HG03460 (cell line): Measurements from ENCODE around the gene ZNF727.
"Not testable (repeated sequence)": the region's sequence is repeated elsewhere in the genome, so short reads cannot be mapped to it uniquely, and the experiment has no call there.

Experiments used
- ATAC-seq: cut with Tn5 transposase; IDR thresholded peaks from one replicate; pipeline ENCODE4 v1.9.1; 2021; ENCODE audit not compliant: unreplicated experiment

The ZNF727 gene

DNA sequence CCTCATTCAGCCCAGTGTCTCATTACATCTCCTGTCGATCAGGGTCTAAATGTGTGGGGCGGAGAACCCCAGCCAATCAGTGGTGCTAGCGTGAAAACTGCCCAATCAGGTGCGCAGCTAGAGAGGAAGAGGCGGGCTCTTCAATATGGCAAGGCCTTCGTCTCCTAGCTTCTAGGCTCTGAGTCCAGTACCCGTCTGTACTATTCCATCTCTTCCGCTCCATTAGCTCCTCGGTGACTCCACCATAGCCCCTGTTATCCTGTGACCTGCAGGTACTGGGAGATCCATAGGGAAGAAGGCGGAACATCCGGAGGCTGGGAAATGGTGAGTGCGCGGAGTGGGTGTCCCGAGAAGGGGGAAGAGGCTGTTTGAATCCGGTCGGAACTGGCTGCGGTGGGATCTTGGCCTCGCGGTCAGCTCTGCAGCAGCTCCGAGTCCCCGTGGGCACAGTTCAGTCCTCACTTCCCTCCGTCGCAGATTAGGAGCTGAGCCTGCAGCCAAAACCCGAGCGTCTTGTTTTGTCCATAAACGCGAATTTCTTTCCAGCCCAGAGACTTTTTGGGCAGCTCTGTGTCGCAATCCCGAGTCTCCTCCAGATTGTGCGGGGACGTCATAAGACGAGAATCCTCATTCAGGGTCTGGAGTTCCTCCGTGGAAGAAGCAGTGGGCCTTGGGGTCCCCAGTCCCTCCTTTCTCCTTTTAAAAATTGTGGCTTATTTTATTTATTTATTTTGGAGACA, at the start of gene ZNF727:
Gene ZNF727 (plus strand): TSS at position 134 of the 740 bp plus-strand sequence. CDS start 188 bp downstream, at position 322.
- no peak for ATAC-seq

DNA sequence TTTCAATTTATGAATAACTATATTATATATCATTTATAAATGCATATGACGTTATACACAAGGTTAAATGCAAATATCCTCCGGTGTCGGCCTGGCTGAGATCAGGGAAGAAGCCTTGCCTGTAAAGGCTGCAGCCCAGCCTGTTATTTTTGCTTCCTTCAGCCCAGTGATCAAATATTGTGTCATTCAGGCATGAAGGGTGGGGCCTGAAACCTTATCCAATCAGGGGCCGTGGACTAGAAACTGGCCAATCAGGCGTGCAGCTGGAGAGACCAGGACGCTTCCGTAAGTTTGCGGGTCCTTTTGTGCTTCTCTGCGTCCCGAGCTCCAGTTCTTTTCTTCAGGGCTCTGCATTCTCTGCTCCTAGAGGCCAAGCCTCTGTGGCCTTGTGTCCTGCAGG, 46.7 kb upstream of the ZNF727 start, which contains the start of gene ZNF722:
Gene ZNF722 (plus strand): TSS at position 301 of the 400 bp plus-strand sequence. CDS start 113 bp downstream, outside the sequence.
- ATAC-seq: no peak

DNA sequence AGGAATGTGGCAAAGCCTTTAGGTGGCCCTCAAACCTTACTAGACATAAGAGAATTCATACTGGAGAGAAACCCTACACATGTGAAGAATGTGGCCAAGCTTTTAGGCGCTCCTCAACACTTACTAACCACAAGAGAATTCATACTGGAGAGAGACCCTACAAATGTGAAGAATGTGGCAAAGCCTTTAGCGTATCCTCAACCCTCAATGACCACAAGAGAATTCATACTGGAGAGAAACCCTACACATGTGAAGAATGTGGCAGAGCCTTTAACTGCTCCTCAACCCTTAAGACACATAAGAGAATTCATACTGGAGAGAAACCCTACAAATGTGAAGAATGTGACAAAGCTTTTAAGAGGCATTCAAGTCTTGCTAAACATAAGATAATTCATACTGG, 29.7 kb upstream of the ZNF727 start:
- ATAC-seq: not testable (repeated sequence)

DNA sequence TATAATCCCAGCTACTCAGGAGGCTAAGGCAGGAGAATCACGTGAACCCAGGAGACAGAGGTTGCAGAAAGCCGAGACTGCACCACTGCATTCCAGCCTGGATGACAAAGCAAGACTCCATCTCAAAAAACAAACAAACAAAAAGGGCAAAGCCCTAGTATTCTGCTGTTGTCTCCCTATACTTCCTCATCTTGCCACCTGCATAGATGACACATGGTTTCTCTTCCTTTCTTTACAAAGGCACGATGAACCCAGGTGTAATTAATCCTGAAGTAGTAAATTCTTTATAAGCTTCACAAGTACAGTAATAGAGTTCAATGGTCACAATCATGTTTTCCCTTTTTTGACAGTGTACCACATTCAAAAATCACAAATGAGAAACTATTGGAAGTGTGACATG, 9.8 kb upstream of the ZNF727 start:
- ATAC-seq: no peak

DNA sequence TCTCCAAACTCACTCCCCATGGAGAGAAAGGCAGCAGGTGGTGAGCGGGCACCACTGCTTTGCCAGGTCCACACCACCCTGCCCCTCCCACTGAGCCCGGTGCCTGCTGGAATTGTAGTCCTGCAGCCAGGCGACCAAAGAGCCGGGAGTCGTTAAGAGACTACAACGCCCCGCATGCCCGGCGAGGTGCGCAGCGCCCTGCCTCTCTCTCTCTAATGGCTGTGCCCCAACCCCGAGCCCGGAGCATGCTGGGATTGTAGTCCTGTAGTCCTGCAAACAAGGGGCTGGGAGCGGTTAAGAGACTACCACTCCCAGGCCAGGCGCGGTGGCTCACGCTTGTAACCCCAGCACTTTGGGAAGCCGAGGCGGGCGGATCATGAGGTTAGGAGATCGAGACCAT, 8.1 kb upstream of the ZNF727 start:
- ATAC-seq: no peak

DNA sequence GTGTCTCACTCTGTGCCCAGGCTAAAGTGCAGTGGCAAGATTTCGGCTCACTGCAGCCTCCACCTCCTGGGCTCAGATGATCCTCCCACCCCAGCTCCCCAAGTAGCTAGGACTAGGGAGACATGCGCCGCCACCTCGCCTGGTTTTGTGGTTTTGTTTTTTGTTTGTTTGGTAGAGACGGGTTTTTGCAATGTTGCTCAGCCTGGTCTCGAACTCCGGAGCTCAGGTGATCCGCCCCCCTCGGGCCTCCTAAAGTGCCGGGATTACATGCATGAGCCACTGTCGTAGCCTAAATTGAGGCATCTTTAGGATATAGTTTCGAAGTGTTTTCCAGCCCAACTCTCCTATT, 781 bp downstream of the ZNF727 start:
- no peak for ATAC-seq

DNA sequence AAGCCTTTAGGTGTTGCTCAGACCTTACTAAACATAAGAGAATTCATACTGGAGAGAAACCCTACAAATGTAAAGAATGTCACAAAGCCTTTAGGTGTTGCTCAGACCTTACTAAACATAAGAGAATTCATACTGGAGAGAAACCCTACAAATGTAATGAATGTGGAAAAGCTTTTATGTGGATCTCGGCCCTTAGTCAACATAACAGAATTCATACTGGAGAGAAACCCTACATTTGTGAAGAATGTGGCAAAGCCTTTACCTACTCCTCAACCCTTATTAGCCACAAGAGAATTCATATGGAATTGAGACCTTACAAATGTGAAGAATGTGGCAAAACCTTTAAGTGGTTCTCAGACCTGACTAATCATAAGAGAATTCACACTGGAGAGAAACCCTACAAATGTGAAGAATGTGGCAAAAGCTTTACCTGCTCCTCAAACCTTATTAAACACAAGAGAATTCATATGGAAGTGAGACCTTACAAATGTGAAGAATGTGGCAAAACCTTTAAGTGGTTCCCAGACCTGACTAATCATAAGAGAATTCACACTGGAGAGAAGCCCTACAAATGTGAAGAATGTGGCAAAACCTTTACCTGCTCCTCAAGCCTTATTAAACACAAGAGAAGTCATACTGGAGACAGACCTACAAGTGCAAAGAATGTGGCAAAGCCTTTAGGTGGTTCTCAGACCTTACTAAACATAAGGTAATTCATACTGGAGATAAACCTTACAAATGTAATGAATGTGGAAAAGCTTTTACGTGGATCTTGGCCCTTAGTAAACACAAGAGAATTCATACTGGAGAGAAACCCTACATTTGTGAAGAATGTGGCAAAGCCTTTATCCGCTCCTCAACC, 32.8 kb downstream of the ZNF727 start:
- not testable (repeated sequence) for ATAC-seq

DNA sequence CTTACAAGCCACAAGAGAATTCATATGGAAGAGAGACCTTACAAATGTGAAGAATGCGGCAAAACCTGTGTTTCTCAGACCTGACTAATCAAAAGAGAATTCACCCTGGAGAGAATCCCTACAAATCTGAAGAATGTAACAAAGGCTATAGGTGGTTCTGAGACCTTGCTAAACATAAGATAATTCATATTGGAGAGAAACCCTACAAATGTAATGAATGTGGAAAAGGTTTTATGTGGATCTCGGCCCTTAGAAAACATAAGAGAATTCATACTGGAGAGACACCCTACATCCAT, 33.4 kb downstream of the ZNF727 start:
- ATAC-seq: no peak

DNA sequence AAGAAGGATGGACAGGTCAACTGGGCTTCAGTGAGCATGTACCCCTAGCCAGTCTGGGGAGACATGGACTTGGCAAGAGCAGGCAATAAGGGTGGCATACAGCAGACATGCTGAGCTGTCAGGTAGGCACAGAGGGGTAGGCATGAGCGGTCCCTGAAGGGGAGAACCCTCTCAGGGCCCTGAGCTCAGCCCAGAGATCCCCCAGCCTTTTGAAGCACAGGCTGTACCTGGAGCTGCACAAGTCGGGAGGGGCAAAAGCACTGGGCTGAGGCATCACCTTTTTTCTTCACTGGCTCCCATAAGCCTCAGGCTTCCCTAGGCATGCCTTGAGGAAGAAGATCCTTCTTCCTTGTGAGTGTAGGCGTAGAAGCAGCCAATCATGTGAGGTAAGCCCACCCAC, 42.3 kb downstream of the ZNF727 start:
- ATAC-seq: no peak

DNA sequence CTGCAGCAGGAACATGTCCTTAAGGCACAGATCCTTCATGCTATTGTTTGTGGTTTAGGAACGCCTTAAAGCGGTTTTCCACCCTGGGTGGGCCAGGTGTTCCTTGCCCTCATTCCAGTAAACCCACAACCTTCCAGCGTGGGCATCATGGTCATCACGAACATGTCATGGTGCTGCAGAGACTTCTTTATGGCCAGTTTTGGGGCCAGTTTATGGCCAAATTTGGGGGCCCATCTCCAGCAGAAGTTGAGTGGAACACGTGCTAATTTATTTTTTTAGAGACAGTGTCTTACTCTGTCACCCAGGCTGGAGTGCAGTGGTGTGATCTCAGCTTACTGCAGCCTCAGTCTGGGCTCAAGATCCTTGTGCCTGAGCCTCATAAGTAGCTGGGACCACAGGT, 43.6 kb downstream of the ZNF727 start:
- ATAC-seq: not testable (repeated sequence)
